GM19025 (cell line): ENCODE measurements around the gene AXL.
"Not testable (repeated sequence)": the region's sequence is repeated elsewhere in the genome, so short reads cannot be mapped to it uniquely, and the experiment has no call there.

Experiments
- ATAC-seq: cut with Tn5 transposase; IDR thresholded peaks from one replicate; pipeline ENCODE4 v1.9.1; 2021; ENCODE audit warnings: mild to moderate bottlenecking, low read depth, moderate library complexity; ENCODE audit not compliant: unreplicated experiment

Gene AXL

GRCh38 chr19:41269055-41269454 lies 50.0 kb downstream of the AXL start:
- no peak for ATAC-seq

- ATAC-seq, result no peak
These were observed 50.5 kb downstream of the AXL start for GRCh38 chr19:41269571-41269970.

DNA sequence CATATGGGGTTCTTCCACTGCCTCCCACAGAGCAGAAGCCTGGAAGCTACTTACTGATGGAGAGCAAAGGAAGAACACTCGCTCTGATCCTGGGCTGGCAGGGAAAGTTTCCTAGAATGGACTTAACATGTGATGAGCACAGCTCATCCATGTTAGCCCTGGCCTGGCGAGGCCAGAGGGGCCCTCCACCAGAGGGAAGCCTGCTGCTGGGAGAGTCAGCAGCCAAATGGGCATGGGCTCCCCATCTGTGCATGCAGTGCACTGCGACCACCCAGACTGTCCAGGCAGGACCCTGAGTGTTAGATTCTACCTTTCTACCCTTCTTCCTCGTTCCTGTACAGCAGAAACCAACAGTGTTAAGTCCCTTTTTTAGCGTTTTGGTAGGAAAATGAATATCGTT lies 54.1 kb downstream of the AXL start:
- no peak for ATAC-seq

DNA sequence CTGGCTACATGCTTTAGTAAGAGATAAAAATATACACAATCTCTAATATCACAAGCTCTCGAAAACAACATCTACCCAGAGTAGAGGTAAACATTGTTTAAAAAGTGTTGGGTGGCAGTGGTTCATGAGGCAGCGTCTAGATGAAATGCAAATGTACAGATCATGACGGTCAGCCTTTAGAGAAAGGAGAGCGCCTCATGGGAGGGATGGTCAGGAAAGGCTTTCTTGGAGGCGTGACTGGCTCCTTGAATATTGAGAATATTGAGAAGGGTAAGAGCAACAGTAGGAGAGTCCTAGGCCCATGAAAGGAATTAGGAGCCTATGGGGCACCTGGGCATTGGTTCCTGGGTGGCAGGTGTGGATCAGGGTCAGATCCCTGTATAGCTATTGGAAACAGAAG lies 55.8 kb downstream of the AXL start:
- ATAC-seq, result no peak

DNA sequence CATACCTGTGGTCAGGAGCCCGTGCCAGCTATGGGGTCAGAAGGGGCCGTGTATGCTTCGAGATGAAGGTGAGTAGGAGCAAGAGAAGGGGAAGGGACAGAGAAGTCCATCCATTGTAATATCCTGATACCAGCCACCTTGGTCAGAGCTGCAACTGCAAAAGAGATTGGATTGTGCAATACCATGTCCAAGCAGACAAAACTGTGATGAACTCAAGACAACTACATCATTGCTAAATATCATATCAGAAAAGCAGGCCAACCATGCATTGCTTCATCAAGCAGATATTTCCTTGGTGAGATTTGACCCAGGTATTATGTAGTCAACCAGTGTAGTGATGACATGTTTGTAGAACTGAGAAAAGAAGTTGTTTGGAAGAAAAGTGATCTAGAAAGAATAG lies 57.2 kb downstream of the AXL start:
- no peak for ATAC-seq

- ATAC-seq, result no peak
These were observed 59.5 kb downstream of the AXL start for GRCh38 chr19:41278478-41278877.

- no peak for ATAC-seq
These were observed 69.9 kb downstream of the AXL start for GRCh38 chr19:41288673-41289530.

DNA sequence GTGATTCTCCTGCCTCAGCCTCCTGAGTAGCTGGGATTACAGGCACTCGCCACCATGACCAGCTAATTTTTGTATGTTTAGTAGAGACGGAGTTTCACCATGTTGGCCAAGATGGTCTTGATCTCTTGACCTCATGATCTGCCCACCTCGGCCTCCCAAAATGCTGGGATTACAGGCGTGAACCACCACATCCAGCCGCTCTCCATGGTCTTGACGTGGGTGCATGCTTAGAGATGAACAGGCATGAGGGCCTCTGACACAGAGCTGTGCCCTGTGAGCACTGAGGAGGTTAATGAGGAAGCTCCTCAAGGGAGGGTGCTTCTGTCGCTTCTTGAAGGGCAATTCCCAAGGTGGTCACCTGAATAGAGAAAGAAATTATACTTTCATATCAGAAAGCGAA lies 70.8 kb downstream of the AXL start:
- not testable (repeated sequence) for ATAC-seq

DNA sequence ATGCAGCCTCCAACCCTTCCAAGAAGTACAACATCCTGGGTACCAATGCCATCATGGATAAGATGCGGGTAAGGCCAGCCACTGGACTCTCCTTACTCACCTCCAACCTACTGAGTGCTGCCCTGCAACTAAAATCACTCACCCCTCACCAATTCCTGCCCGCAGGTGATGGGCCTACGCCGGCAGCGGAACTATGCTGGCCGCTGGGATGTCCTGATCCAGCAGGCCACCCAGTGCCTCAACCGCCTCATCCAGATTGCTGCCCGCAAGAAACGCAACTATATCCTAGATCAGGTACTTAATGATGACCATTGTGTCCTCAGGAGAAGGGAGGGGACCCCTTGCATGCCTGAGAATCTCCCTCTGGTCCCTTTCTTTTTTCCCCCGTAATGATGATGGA lies 75.4 kb downstream of the AXL start:
- ATAC-seq, result no peak

GRCh38 chr19:41295499-41295898 lies 76.5 kb downstream of the AXL start:
- no peak for ATAC-seq

GRCh38 chr19:41296433-41296871 lies 77.4 kb downstream of the AXL start:
- ATAC-seq, result no peak

DNA sequence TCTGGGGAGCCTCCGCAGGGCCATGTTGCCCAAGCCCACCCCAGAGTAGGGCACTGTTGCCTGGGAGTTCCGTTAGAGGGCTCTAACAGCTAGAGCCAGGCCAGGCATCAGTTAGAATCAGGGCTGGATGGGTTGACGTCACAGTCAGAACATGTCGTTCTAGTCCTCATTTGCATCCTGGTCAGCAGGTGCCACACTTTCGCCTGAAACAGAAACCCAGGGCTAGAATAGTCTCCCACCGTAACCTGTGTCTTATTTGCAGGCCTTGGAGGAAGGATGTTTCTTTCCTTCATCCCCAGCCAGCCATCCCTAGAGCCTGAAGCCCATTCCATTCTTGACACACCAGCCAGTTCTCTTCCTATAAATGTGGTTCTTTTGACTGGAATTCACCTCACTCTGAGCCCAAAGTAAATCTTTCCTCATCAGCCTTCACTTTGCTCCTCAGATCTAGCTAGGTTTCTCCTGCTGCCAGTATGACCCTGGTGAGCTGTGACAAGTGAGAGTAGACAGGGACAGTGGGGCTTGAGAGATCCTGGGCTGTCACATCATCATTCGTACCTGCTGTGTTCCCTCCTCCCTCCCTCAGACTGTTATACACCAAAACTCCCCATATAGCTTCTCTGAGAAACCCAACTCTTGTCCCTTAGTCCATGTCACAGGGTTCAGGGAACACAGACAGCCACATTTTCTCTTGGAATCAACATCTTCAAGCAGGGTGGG lies 78.8 kb downstream of the AXL start:
- ATAC-seq, result peak; percentile 78

- ATAC-seq, result peak; percentile 19
These were observed 79.4 kb downstream of the AXL start for GRCh38 chr19:41298348-41298964.

DNA sequence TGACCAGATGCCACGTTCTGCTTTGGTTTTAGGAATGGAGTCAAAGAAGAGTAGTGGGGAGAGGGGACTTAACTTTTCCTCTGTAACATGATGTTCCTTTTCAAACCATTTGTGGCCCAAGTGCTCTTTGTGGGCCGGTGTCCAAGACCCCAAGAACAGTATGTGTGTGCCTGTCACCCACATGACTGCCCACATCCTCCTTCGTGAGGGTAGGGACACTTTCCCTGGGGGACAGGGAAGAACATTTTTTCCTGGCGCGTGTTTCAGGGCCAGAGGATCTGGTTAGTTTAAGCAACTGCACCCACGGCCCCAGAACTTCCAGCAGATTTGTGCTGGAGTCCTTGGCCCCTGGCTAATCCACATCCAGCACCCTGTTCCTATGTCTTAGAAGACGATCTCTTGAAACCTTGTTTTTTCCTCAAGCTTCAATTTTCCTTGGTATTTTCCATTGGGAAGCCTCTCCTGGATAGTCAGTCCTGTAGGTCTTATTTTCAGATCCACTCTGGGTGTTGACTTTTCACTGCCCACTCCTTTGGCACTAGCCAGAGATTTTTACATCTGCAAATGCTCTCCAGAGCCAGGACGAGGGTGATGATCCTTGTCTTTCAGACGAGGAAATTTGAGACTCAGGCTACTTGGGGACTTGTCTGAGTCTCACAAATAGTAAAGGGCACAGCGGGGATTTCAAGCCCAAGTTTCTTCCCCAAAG lies 80.2 kb downstream of the AXL start:
- no peak for ATAC-seq

- ATAC-seq, result no peak
These were observed 80.7 kb downstream of the AXL start for GRCh38 chr19:41299755-41300089.

GRCh38 chr19:41300555-41300954 lies 81.5 kb downstream of the AXL start:
- no peak for ATAC-seq

GRCh38 chr19:41302624-41303351 lies 83.8 kb downstream of the AXL start:
- no peak for ATAC-seq

DNA sequence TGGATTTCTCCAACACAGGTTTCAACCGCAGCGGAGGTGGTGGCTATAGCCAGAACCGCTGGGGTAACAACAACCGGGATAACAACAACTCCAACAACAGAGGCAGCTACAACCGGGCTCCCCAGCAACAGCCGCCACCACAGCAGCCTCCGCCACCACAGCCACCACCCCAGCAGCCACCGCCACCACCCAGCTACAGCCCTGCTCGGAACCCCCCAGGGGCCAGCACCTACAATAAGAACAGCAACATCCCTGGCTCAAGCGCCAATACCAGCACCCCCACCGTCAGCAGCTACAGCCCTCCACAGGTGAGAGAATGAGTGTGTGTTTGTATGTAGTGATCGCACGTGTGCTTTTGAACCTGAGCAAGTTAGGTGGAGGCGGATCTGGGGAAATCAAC lies 84.9 kb downstream of the AXL start:
- no peak for ATAC-seq

DNA sequence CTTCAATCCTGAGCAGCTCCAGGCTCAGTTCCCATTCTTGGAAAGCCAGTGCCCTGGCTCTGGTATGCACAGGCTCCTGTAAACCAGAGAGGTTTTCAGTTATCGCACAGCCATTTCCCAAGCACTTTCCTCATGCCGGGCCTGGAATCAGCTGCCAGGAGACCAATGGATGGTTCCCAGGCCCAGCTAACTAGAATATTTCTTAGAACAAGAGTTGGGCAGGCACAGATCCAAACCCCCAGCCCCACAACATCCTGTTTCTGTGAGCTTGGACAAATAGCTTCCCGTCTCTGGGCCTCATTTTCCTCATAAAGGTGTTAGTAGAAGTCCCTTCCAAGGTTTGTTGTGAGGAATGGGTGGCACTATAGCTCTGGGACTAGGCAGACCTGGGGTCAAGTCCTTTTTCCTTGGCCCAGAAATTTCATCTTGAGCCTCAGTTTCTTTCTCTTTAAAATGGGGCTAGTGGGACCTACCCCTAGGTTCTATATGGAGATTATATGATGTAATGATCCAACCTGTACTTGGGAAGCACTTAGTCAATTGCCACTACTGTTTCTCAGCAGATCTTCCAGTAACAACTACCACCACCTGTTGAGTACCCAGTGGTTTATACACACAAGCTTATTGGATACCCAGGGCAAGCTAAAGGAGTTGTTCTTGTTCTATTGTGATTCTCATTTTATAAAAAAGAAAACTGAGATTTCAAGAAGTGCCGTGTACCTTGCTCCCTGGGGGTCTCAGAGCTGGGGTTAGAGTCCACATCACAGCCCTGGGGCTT lies 85.9 kb downstream of the AXL start:
- no peak for ATAC-seq
